Coronary artery (tissue), 2 donors: Measurements from ENCODE around the gene PPM1H.

Experiments
- DNase-seq: peaks from one replicate; pipeline ENCODE4 v3.0.0-alpha.2; 2017; ENCODE audit warnings: low spot score
- H3K27ac ChIP-seq, 2 donors: fragments of 200-600 bp; sonication (generic); one replicate each; pipeline ENCODE4 v1.5.1; 2016 to 2019
- H3K4me3 ChIP-seq: fragments of 200-600 bp; sonication (generic); 2 replicates; pipeline ENCODE4 v1.5.1; 2016; ENCODE audit warnings: mild to moderate bottlenecking, moderate library complexity
- CTCF ChIP-seq: fragments of 200-600 bp; sonication (generic); IDR thresholded peaks from one replicate; pipeline ENCODE4 v1.5.1; 2019; ENCODE audit warnings: antibody characterized with exemption

The PPM1H gene

GRCh38 chr12:62778187-62778586 is 156.8 kb downstream of the PPM1H start:
- no peak overlapping the region for H3K4me3 ChIP-seq
- TF ChIP-seq CTCF = no peak

GRCh38 chr12:62776997-62777396 is 158.0 kb downstream of the PPM1H start:
- no peak overlapping the region for H3K27ac ChIP-seq
- no peak for DNase-seq
- no peak for TF ChIP-seq CTCF
- H3K4me3 ChIP-seq = no peak overlapping the region

More at GRCh38 chr12:62778187-62778586, 156.8 kb downstream of the PPM1H start:
- no peak overlapping the region for H3K27ac ChIP-seq
- no peak for DNase-seq

GRCh38 chr12:62776575-62776974 is 158.4 kb downstream of the PPM1H start:
- DNase-seq = no peak
- H3K4me3 ChIP-seq = no peak overlapping the region
- no peak overlapping the region for H3K27ac ChIP-seq
- TF ChIP-seq CTCF = no peak

DNA sequence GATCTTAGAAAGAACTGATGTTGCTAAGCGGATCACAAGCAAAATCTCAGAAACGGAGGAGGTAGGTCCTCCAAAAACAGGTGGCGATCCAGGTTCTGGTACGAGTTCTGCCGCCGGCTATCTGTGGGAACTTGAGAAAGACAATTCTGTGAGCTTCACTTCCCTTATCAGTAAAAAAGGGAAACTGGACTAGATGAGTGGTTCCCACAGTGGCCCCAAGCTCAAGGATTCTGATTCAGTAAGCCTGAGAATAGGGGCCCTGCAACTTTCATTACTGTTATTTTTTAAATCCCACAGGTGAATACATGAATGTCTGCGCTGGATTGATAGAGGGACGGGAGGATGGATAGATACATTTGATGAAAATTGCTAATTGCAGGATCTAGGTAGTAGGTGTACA is 160.2 kb downstream of the PPM1H start:
- H3K4me3 ChIP-seq = no peak overlapping the region
- H3K27ac ChIP-seq = no peak overlapping the region
- TF ChIP-seq CTCF = no peak
- DNase-seq = no peak

DNA sequence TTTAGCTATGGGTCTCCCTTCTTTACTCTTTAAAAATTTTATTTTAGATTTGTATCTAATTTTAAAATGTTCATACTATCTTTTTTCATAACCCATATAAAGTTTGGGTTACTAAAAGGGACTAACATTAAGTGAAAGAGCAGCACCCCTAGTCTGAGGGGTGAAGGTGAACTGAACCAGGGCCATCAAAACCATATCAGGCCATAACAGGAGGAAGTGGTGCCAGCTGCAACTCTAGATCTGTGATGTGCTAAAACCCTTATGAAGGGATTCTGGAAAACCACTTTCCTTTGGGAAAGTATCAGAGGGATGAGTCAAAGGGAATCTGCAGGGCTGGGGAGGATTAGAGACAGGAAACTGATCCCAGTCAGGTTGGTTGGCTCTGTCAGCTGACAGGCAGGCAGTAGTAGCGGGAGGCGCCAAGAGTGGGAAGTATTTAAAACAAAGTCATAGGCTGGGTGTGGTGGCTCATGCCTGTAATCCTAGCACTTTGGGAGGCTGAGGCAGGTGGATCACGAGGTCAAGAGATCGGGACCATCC is 162.5 kb downstream of the PPM1H start:
- no peak overlapping the region for H3K27ac ChIP-seq
- DNase-seq = no peak
- TF ChIP-seq CTCF = no peak
- no peak overlapping the region for H3K4me3 ChIP-seq

- no peak overlapping the region for H3K27ac ChIP-seq
- no peak for DNase-seq
- TF ChIP-seq CTCF = no peak
- H3K4me3 ChIP-seq = no peak overlapping the region
These were observed 163.1 kb downstream of the PPM1H start for GRCh38 chr12:62771828-62772227.

GRCh38 chr12:62770381-62770780 is 164.6 kb downstream of the PPM1H start:
- no peak overlapping the region for H3K27ac ChIP-seq
- no peak for TF ChIP-seq CTCF
- no peak overlapping the region for H3K4me3 ChIP-seq
- DNase-seq = no peak
